ENCODE measurements around the gene NTM.
"Not testable (repeated sequence)": the region's sequence is repeated elsewhere in the genome, so short reads cannot be mapped to it uniquely, and the experiment has no call there.

Gene NTM

GRCh38 chr11:131662993-131663392, 292.6 kb downstream of the NTM start:
- in situ Hi-C loops (cut with MboI; ENCODE audit: low sequenced_read_pairs): no loop called here

DNA sequence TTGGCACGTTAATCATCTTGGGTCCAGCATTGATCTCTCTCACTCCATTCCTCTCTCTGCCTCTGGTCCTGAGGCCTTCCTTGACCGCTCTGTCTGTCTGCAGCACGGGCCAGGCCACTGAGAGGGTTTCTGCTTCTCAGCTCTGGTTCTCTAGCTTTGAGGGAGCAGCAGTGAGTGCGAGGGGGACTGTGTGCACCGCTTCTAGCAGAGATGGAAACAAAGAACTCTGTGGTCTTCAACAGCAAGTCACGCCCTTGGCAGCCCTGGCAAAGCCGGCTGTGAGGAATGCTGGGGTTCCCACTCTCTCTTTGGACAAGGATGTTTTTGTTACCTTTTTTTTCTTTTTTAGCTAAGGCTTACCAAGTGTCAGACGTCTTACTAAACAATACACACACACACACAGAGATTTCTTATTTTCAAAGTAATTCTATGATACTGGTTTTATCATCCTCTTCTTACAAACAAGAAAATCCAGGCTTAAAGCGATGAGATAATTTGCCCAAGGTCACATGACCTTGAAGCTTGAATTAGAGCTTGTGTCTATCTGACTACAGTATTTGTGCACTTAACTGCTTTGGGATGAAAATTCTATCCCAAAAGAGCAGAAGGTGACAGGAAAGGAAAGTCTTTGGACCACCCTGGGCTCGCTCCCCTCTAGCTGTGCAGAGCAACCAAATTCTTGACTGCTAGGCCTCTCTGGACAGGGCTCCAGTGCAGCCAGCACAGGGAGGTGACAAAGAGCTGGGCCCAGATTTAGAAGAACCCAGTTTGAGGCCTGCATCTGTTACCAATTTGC, 293.2 kb downstream of the NTM start:
- in situ Hi-C loops (cut with MboI; ENCODE audit: low sequenced_read_pairs): no loop called here

DNA sequence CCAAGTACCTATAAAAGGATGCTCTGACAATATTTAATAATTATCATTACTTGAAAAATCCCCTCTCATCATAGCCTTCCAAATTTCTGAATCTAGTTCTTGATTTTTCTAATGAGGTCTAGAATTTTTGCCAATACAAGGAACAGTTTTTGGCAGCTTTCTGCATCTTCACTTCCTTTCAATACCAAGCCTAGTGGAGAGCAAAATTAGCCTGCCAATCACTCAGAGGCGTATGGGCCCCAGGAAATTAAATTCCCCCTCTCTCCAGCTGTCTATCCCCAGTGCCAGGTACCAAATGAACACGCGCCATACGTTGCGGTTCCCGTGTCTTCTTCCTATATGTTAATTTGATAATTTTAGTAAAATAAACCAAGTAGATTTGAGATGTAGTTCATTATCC, 293.9 kb downstream of the NTM start:
- in situ Hi-C loops (cut with MboI; ENCODE audit: low sequenced_read_pairs): no loop called here

GRCh38 chr11:131664816-131665215, 294.4 kb downstream of the NTM start:
- in situ Hi-C loops (cut with MboI; ENCODE audit: low sequenced_read_pairs): no loop called here

GRCh38 chr11:131665344-131665968, 295.0 kb downstream of the NTM start:
- in situ Hi-C loops (cut with MboI; ENCODE audit: low sequenced_read_pairs): no loop called here

DNA sequence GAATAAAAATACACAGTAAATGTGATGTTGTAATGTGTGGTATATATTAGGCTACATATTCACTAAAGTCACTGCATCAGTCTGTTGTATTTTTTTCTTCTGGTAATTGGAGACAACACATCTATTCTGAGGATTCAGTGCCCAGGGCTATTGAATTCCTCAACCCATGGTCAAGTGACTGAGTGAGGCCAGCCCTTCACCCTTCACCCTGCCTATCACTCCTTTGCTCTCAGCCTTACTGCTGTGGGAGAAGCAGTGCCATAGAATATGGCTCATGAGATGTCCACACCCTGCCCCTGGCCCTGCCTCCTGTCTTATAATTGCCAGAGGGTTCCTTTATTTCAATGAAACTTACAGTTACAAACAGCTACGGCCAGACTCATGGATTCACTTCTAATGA, 295.6 kb downstream of the NTM start:
- in situ Hi-C loops (cut with MboI; ENCODE audit: low sequenced_read_pairs): no loop called here

DNA sequence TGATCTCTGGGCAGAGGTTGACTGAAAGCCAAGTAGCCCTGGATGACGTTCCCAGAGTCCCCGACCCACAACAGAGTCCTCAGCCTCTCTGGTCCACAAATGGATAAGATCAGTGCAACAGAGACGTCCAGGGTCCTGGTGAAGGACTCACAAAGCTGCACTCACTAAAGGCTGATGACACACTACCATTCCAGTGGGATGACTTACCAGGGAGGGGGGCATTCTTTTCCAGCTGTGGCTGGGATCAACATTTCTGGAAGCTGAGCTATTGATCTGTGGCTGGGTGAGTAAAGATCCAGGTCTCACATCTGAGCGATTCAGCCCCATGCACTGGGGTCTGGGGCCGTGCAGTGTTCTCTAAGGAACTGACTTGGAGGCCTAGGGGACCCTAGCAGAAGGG, 296.2 kb downstream of the NTM start:
- in situ Hi-C loops (cut with MboI; ENCODE audit: low sequenced_read_pairs): no loop called here

GRCh38 chr11:131667566-131667965, 297.2 kb downstream of the NTM start:
- in situ Hi-C loops (cut with MboI; ENCODE audit: low sequenced_read_pairs): no loop called here

DNA sequence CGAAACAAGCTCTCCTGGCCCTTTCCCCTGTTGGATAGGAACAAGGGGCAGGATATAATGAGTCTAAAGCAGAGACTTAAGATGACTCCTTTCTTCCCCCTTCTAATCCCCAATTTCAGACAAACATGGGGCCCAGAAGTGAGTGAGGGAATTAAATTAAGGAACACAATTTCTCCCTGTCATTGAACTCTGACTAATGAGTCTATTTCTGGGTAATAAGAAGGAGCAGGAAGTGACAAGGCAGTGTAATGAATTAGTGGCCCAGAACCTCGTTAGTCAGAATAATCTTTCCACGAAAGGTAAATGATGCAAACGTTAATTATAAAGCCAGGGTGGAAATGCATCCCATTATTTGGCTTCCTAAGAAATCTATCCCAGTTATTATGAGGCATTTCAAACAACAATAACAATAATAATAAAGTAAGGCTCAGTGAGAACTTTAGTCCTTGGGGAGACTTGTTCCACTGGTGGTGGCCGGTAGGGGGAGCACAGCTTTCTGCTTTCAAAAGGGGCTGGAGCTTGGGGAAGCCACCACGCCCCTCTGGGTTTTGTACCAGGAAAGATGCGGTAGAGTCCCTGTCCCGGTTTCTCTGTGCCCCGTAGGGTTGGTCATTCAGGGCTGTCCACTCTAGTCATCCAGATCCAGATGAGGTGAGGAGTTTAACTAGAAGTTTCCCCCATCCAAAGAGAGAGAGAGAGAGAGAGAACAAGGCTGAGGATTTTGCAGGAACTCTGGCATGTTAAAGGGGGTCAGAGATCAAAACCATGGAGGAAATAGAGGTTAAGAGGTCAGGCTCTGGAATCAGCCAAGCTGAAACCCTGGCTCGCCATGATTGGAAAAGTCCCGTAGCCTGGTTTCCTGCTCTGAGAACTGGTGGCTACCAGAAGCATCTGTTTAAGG, 298.3 kb downstream of the NTM start:
- in situ Hi-C loops (cut with MboI; ENCODE audit: low sequenced_read_pairs): no loop called here

- in situ Hi-C loops (cut with MboI; ENCODE audit: low sequenced_read_pairs): no loop called here
Observed at GRCh38 chr11:131669401-131669780, 299.0 kb downstream of the NTM start.

GRCh38 chr11:131670876-131671275, 300.5 kb downstream of the NTM start:
- in situ Hi-C loops (cut with MboI; ENCODE audit: low sequenced_read_pairs): no loop called here

DNA sequence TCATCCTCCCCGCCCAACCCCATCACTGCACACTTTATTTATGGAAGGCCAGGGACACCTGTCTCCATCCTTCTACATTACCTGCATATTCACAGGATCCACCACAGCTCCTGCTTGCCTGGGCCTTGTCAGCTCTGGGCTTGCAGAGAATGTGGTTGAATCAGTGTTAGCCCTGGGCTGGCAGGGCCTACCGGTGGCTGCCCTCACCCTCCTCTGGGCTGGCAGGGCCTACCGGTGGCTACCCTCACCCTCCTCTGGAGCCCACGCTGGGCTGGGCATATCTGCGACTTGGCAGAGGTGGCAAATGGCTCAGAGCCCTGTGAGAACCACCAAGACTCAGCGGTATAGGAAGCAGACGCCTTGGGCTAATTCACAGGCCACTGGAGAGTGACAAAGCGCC, 300.9 kb downstream of the NTM start:
- in situ Hi-C loops (cut with MboI; ENCODE audit: low sequenced_read_pairs): no loop called here

DNA sequence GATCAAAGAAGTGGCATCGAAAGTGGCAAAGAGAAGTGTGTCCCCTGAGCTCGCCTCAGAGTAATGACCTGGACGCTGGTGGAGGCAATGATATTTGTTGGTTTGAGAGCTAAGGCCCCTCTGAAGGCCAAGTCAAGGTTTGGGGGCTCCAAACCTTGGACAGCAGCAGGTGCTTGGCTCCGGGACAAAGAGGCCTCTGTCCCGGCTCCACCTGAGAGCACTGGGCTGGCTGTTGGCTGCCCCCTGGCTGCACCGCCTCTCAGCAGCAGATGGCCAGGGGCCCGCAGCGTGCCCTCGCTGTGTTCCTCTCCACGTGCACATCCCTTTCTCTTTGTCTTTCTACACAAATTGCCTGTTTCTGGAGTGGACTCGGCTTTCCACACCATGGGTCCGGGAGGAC, 301.3 kb downstream of the NTM start:
- in situ Hi-C loops (cut with MboI; ENCODE audit: low sequenced_read_pairs): no loop called here

DNA sequence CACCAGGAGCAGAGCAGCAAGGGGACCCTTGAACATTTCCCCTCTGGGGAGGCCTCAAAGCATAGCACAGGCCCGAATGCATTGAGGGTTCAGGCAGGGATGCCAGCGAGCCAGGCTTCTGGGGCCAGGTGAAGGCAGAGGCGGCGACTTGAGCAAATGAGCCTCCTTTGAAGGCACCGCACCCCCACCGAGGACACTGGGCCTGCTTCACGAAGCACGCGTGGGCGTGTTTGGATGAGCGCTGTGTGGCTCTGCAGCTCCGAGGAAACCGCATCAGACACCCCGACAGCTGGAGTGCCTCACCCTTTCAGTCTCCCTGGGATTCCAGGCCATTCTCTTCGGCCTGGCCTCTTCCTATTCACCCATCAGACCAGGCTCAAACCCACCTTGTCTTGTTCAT, 301.8 kb downstream of the NTM start:
- in situ Hi-C loops (cut with MboI; ENCODE audit: low sequenced_read_pairs): no loop called here

- in situ Hi-C loops (cut with MboI; ENCODE audit: low sequenced_read_pairs): no loop called here
Observed at GRCh38 chr11:131674051-131674755, 303.8 kb downstream of the NTM start.

DNA sequence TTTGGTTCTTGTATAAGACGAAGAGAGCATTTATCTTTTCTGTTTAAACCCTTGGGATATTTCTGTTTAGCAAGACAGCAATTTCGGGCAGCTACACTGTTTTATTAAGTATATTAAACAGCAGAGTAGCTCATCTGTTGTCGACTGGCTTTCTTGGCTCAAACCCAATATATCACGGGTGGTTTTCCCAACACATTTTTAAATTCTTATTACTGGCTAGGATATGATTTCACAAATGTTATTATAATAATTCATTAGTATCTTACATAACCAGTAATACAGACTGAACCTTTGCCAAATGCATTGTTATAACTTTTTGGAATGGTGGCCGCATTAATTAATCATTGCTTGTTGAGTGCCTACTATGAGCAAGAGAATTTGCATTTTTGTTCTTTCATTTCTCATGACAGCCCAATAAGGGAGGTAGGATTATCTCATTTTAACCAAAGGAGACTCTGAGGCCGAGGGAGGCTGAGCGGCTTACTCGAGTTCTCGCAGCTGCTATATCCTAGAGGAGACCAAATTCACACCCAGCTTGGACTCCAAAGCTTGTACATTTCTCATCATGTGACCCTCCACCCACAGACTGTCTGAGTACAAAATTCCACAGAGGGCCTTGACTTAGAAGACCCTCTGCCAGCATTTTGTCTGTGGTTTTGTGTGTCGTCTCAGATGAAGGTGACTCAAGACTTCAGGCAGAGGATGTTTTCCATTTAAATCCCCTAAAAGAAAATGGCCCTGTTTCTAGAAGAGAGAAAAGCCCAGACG, 304.9 kb downstream of the NTM start:
- in situ Hi-C loops (cut with MboI; ENCODE audit: low sequenced_read_pairs): no loop called here

- in situ Hi-C loops (cut with MboI; ENCODE audit: low sequenced_read_pairs): no loop called here
Observed at GRCh38 chr11:131677828-131678470, 307.5 kb downstream of the NTM start.

- in situ Hi-C loops (cut with MboI; ENCODE audit: low sequenced_read_pairs): no loop called here
Observed at GRCh38 chr11:131678658-131679340, 308.4 kb downstream of the NTM start.

GRCh38 chr11:131680448-131680847, 310.0 kb downstream of the NTM start:
- in situ Hi-C loops (cut with MboI; ENCODE audit: low sequenced_read_pairs): not testable (repeated sequence)
